Loucy (cell line): ENCODE data around the gene SND1.

Source experiments
- CTCF ChIP-seq: fragments of 200-600 bp; sonication (generic); conservative IDR thresholded peaks from 2 replicates; pipeline ENCODE4 v1.5.1; 2014; ENCODE audit warnings: mild to moderate bottlenecking, antibody characterized with exemption, low read length
- EZH2phosphoT487 ChIP-seq: fragments of 200-600 bp; IDR thresholded peaks from 2 replicates; pipeline ENCODE4 v1.6.1; 2018; ENCODE audit warnings: antibody characterized with exemption, mild to moderate bottlenecking, moderate library complexity, borderline replicate concordance

DNA sequence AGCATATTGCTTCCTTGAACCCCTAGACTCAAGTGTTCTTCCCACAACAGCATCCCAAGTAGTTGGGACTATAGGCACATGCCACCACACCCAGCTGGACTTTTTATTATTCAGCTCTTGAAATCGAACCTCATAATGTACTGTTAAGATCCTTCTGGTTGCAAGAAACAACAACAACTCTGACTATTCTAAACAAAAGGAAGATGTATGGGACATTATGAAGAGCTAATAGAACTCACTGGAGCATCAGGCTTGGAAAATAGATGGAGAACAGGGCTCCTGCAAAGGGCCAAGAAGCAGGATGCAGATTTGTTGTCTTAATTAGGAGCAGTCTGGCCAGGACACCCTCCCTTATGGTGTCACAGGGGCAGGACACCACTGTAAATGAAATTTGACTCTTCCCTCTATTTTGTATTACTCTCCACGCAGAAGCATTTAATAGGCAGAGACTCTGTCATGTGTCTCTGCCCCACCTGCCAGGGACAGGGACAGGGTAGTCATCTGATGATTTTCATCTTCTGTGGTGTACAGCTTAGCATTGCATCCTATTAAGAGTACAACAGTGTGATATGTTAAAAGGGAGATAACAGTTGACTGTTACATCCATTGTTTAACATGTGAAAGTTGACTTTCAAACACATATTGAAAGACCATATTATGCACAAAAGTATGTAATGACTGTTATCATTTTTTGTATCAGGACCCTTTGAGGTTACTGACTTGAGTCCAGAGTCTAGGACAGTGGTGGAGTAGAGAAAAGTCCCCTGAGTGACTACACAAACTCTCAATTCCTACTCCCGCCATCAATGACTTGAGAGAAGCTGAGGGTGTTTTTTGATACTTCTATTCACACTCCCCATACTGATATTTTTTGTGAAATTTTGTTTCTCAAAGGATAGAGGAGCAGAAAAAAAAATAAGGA lies 222.0 kb downstream of the SND1 start:
- TF ChIP-seq CTCF = no peak
- no peak for TF ChIP-seq EZH2phosphoT487
